ENCODE data around the gene IGFL3.
"Not testable (repeated sequence)": the region's sequence is repeated elsewhere in the genome, so short reads cannot be mapped to it uniquely, and the experiment has no call there.

IGFL3 gene

DNA sequence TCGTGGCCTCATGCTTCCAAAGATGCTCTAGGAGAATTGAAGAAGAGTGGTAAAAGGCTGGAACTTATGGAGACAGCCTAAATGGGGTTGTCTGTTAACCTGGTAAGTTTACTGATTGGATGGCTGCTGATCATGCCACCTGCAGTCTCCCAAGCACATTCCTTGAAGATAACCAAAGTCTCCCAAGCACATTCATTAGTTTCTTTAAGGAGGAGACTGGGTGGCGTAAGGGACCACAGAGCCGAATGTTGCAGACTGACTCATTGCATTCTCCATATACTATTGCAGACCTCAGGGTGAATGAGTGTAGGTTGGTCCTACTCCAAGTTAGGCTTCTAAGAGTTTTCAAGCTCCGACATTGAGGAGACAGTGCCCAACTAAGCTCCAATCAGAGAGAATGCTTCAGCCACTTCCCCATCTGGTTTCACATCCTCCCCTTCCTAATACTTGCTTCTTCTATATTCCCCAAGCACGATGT, at the start of gene IGFL3:
TSS of gene IGFL3 (minus strand) at position 51 of the 478 bp plus-strand sequence. CDS start at position 12, 39 bp downstream.
- DNase-seq (ENCODE audit: low spot score), result no peak

GRCh38 chr19:46173886-46174480, 49.5 kb upstream of the IGFL3 start:
- DNase-seq (ENCODE audit: low spot score), result no peak

GRCh38 chr19:46162731-46163130, 38.2 kb upstream of the IGFL3 start:
- no peak for DNase-seq (ENCODE audit: low spot score)

DNA sequence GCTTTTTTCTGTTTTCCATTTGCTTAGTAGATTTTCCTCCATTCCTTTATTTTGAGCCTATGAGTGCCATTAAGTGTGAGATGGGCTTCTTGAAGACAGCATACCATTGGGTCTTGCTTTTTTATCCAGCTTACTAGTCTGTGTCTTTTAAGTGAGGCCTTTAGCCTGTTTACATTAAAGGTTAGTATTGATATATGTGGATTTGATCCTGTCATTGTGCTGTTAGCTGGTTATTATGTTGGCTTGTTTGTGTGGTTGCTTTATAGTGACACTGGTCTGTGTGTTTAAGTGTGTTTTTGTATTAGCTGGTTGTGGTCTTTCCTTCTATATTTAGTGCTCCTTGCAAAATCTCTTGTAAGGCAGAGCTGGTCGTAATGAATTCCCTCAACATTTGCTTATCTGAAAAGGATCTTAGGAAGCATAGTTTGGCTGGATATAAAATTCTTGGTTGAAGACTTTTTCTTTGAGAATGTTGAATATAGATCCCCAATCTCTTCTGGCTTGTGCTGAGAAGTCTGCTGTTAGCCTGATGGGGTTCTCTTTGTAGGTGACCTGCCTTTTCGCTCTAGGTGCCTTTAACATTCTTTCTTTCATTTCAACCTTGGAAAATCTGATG, 37.3 kb upstream of the IGFL3 start:
- not testable (repeated sequence) for DNase-seq (ENCODE audit: low spot score)

- DNase-seq (ENCODE audit: low spot score), result no peak
Observed at GRCh38 chr19:46160233-46160775, 35.8 kb upstream of the IGFL3 start.

DNA sequence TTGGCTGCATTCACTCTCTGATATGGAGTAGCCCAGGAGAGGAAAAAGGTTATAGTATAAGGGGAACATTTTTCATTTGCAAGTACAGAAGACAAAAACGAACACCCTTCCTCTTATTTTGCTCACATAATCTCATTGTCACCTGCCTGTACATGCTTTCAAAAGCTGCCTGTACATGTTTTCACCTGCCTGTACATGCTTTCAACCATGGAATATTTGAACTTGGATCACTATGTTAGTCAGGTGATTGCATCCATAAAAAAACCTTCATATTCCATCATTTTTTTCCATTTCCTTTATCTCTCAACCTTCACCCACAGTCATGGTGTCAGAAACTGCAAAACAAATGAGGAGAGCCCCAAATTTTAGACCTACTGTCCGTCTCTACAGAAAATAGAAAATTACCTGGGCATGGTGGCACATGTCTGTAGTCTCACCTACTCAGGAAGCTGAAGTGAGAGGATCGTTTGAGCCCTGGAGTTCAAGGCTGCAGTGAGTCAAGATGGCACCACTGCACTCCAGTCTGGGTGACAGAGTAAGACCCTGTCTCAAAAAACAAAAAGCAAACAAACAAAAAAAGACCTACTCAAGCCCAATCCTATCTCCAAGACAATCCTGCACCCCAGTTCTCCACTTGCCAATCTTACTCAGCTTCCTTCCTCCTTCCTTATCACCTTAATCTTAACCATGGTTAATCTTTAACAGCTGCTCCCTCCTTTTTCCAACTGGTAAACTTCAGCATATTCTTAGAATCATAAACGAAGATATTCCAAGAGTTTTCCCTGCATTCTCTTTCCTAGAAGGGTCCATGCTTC, 35.1 kb upstream of the IGFL3 start:
- no peak for DNase-seq (ENCODE audit: low spot score)

GRCh38 chr19:46155237-46155636, 30.7 kb upstream of the IGFL3 start:
- no peak for DNase-seq (ENCODE audit: low spot score)

DNA sequence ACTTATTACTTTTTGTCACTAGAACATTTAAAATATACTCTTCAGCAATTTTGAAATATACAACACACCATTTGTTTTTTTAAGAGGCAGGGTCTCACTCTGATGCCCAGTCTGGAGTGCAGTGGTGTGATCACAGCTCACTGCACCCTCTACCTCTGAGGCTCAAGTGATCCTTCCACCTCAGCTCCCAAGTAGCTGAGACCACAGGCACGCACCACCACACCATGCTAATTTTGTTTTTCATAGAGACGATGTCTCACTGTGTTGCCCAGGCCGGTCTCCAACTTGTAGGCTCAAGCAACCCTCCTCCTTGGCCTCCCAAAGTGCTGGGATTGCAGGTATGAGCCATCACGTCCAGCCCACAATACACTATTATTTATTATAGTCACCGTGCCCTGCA, 26.1 kb upstream of the IGFL3 start:
- no peak for DNase-seq (ENCODE audit: low spot score)

GRCh38 chr19:46147791-46148288, 23.4 kb upstream of the IGFL3 start, which contains the start of gene IGFL2:
TSS of gene IGFL2 (plus strand) at chr19:46148238. CDS start at chr19:46148279, 41 bp downstream.
- DNase-seq (ENCODE audit: low spot score), result no peak

- no peak for DNase-seq (ENCODE audit: low spot score)
Observed at GRCh38 chr19:46147166-46147740, 22.8 kb upstream of the IGFL3 start.

DNA sequence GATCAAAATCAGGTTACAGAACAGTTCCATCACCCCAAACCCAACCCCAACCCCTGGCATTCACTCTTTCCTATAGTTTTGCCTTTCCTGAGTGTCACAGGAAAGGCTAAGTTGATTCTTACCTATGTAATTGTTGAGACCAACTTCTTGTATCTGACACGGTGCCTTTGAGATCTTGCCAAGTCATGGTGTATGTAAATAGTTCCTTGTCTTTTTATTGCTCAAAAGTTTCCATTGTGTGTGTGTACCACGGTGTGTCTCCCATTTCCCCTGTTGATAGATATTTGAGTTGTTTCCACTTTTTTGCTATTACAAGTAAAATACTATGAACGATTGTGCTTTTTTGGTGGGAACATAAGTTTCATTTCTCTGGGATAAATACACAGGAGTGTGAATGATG, 20.3 kb upstream of the IGFL3 start:
- no peak for DNase-seq (ENCODE audit: low spot score)

- no peak for DNase-seq (ENCODE audit: low spot score)
Observed at GRCh38 chr19:46142294-46142693, 17.8 kb upstream of the IGFL3 start.

GRCh38 chr19:46141421-46141820, 16.9 kb upstream of the IGFL3 start:
- no peak for DNase-seq (ENCODE audit: low spot score)

DNA sequence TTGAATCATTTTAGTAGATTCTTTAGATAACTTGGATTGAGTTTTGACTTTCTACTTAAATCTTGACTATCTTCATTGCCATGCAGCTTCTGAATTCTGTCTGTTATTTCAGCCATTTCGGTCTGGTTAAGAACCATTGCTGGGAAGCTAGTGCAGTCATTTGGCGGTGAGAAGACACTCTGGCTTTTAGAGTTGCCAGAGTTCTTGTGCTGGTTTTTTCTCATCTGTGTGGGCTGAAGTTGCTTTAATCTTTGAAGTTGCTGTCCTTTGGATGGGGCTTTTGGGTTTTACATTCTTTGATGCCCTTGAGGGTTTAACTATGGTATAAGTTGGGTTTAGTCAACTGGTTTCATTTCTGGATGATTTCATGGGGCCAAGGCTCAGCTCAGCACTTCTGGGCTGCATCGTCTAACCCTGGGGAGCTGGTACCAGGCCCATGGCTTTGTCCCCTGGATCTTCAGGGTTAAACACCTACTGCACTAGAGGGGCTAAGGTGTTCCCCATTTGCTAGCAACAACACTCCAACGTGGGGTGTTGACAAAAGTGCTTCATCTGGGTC, 13.5 kb upstream of the IGFL3 start:
- DNase-seq (ENCODE audit: low spot score), result no peak

- DNase-seq (ENCODE audit: low spot score), result no peak
Observed at GRCh38 chr19:46134527-46134926, 10.0 kb upstream of the IGFL3 start.

- peak; percentile 10 for DNase-seq (ENCODE audit: low spot score)
Observed at GRCh38 chr19:46133777-46134241, 9.3 kb upstream of the IGFL3 start.

DNA sequence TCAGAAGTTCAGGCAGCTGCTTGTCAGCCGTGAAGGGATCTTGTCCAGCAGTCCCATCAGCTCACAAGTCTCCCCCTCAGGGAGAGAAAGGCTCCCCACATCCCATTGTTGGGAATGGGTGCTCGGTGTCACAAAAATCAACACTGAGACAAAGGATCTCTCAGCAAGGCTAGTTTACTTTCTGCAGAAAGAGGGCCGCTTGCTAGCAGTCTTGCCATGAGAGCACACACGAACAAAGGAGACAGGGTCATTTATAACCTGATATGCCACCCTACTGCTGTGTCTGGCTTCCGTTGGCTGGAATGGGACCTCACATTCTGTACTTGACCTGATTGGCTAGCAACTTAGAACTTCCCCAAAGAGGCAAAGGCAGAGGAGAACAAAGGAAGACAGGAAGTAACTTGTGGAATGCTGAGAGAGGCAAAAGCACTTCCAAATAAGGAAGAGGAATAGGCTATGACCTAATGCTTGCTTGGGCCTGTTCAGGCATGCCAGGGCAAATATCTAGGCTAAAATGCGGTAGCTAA, 8.7 kb upstream of the IGFL3 start:
- peak; percentile 92 for DNase-seq (ENCODE audit: low spot score)

GRCh38 chr19:46132508-46133100, 8.1 kb upstream of the IGFL3 start:
- DNase-seq (ENCODE audit: low spot score), result no peak

DNA sequence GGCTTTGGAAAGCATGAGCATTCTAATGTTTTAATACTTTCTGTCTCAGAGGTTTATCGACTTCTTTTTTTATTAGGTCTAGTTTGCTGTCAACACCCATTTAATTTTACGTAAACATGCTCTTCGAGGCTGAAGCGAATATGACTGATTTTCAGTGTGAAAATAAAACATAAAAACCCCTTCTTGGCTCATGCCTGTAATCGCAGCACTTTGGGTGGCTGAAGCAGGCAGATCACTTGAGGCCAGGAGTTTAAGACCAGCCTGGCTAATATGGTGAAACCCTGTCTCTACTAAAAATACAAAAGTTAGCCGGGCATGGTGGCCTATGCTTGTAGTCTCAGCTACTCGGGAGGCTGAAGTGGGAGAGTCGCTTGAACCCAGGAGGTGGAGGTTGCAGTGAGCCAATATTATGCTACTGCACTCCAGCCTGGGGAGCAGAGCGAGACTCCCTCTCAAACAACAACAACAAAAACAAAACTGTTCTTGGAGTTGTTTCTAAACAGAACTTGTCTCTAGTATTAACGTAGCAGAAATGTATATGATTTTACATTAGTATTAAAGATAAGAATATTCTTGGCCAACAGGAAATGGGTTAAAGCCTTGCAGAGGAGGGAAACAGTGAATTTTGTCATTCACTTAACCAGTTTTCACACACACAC, 7.1 kb upstream of the IGFL3 start:
- no peak for DNase-seq (ENCODE audit: low spot score)

- no peak for DNase-seq (ENCODE audit: low spot score)
Observed at GRCh38 chr19:46126086-46126580, 1.6 kb upstream of the IGFL3 start.
